LNCAP (cell line): ENCODE measurements around the gene HES4.

Experiments used
- CTCF ChIP-seq: fragments of 450-650 bp; IDR thresholded peaks from 2 replicates; pipeline ENCODE4 v1.5.1; 2017; ENCODE audit warnings: mild to moderate bottlenecking

Gene HES4

GRCh38 chr1:999725-1000356 lies at the start of gene HES4:
Gene HES4 (minus strand): TSS chr1:1000097. CDS start chr1:999973, 124 bp downstream.
- no peak for TF ChIP-seq CTCF

- TF ChIP-seq CTCF = no peak
Measured at GRCh38 chr1:1048765-1049164, 48.9 kb upstream of the HES4 start.

GRCh38 chr1:1047963-1048362 lies 48.1 kb upstream of the HES4 start:
- TF ChIP-seq CTCF = no peak

- TF ChIP-seq CTCF = no peak
Measured at GRCh38 chr1:1047407-1047806, 47.5 kb upstream of the HES4 start.

GRCh38 chr1:1046767-1047166 lies 46.9 kb upstream of the HES4 start:
- no peak for TF ChIP-seq CTCF

GRCh38 chr1:1046243-1046642 lies 46.3 kb upstream of the HES4 start:
- no peak for TF ChIP-seq CTCF

- TF ChIP-seq CTCF = no peak
Measured at GRCh38 chr1:1045129-1045528, 45.2 kb upstream of the HES4 start.

GRCh38 chr1:1044455-1045078 lies 44.7 kb upstream of the HES4 start:
- no peak for TF ChIP-seq CTCF
